ENCODE measurements around the gene HMGCR. TPM values are rescaled to one million over a fixed set of nuclear protein-coding genes. Genes with fewer than 3 reads are reported as not detected.
A peak's percentile ranks its signal among the peaks of the same experiment; 100 is the strongest.

The HMGCR gene
- polyA plus RNA-seq, 2 of the 4 experiments (the other 2 are of a cell fraction): 25.9 to 35.0 TPM

GRCh38 chr5:75365740-75366139 is 28.7 kb downstream of the HMGCR start:
- POLR2A ChIA-PET: no interaction called here
- no peak overlapping the region for H3K27ac ChIP-seq
- CTCF ChIA-PET: interaction anchor here (0.6 kb wide), 1 partner anchor 129 kb away, joined by 3 read pairs; the partner anchor contains the start of gene ANKRD31
- ATAC-seq (peak in 1 of 2 experiments; percentile 13; a peak in 2 of 6 replicates), DNase-seq (ENCODE audit: low read depth in 1 of 2, low spot score in 1 of 2) (no peak), FAIRE-seq (no peak)
- 46% methylated on average over 1 of the region's 1 CpG for WGBS (ENCODE audit: missing lambda C conversion rate)
- no peak overlapping the region for H3K4me2 ChIP-seq
- H3K4me3 ChIP-seq: no peak overlapping the region
- H3K4me1 ChIP-seq: no peaks in the 10 kb centered on the region
- TF ChIP-seq ZNF302 (CRISPR knock-in tag; IDR thresholded peaks at IDR 0.05) (no peak), SMC3 (IDR thresholded peaks at IDR 0.05) (no peak), BCL3 (IDR thresholded peaks at IDR 0.05) (no peak), EHMT2 (IDR thresholded peaks at IDR 0.05; ENCODE audit: low read depth) (no peak), JUN (IDR thresholded peaks at IDR 0.05) (no peak), NPAS2 (CRISPR knock-in tag; IDR thresholded peaks at IDR 0.05; ENCODE audit: borderline replicate concordance) (no peak), ESRRA (IDR thresholded peaks at IDR 0.05; ENCODE audit: borderline replicate concordance, low read length) (no peak)
- H3K9me3 ChIP-seq: no peaks in the 10 kb centered on the region

DNA sequence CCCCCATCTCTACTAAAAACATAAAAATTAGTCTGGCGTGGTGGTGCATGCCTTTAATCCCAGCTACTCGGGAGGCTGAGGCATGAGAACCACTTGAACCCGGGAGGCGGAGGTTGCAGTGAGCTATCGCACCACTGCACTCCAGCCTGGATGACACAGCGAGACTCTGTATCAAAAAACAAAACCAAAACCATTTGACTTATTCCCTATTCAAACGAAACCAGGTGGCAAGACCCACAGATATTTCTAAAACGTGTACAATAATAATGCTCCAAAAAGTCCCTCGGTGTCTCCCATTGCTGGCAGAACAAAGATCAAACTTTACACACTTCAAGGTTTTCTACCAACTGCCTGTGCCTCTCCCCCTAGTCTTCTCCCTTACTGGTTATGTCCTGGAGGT is 29.8 kb downstream of the HMGCR start:
- Histone ChIP-seq H3K4me1 (no peaks in the 10 kb centered on the region), H3K4me2 (no peak overlapping the region), H3K4me3 (no peak overlapping the region), H3K27ac (no peak overlapping the region), H3K9me3 (no peaks in the 10 kb centered on the region)
- ChIA-PET CTCF (no interaction called here), POLR2A (no interaction called here)
- ATAC-seq (no peak), DNase-seq (ENCODE audit: low read depth in 1 of 2, low spot score in 1 of 2) (no peak), FAIRE-seq (no peak)
- TF ChIP-seq KDM1A (IDR thresholded peaks at IDR 0.05; ENCODE audit: low read depth): no peak
- no peak for TF ChIP-seq PHF8 (IDR thresholded peaks at IDR 0.05; ENCODE audit: borderline replicate concordance, low read depth)
- no peak for TF ChIP-seq HES2 (IDR thresholded peaks at IDR 0.05)
- no peak for TF ChIP-seq CBX8 (IDR thresholded peaks at IDR 0.05)
- no peak for TF ChIP-seq TFCP2L1 (CRISPR knock-in tag; IDR thresholded peaks at IDR 0.05)
- no peak for TF ChIP-seq JUNB (IDR thresholded peaks at IDR 0.05)
- WGBS (ENCODE audit: missing lambda C conversion rate): 84% methylated on average over 9 of the region's 9 CpGs

- CTCF ChIA-PET: interaction anchor here (2.1 kb wide), 1 partner anchor 16 kb away, joined by 7 read pairs; no protein-coding TSS in a partner anchor
- no peak for ATAC-seq
- POLR2A ChIA-PET: no interaction called here
- TF ChIP-seq NPAS2 (CRISPR knock-in tag; IDR thresholded peaks at IDR 0.05; ENCODE audit: borderline replicate concordance): no peak
- TF ChIP-seq HOXB13 (CRISPR knock-in tag; IDR thresholded peaks at IDR 0.05; ENCODE audit: low read depth): no peak
- TF ChIP-seq MAX (IDR thresholded peaks at IDR 0.05): no peak
- no peak for TF ChIP-seq EHF (CRISPR knock-in tag; IDR thresholded peaks at IDR 0.05)
- no peak for TF ChIP-seq HES2 (IDR thresholded peaks at IDR 0.05)
- TF ChIP-seq ESRRA (IDR thresholded peaks at IDR 0.05; ENCODE audit: borderline replicate concordance, low read length): no peak
- TF ChIP-seq CEBPB (IDR thresholded peaks at IDR 0.05): no peak
- no peak for TF ChIP-seq SMC3 (IDR thresholded peaks at IDR 0.05)
- no peak for TF ChIP-seq BCL3 (IDR thresholded peaks at IDR 0.05)
- TF ChIP-seq, protein P1, sequence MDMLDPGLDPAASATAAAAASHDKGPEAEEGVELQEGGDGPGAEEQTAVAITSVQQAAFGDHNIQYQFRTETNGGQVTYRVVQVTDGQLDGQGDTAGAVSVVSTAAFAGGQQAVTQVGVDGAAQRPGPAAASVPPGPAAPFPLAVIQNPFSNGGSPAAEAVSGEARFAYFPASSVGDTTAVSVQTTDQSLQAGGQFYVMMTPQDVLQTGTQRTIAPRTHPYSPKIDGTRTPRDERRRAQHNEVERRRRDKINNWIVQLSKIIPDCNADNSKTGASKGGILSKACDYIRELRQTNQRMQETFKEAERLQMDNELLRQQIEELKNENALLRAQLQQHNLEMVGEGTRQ (IDR thresholded peaks at IDR 0.05): no peak
- no peak for TF ChIP-seq HDAC2 (IDR thresholded peaks at IDR 0.05)
- no peak for TF ChIP-seq TP53 (CRISPR knock-in tag; IDR thresholded peaks at IDR 0.05)
- TF ChIP-seq, protein P2, sequence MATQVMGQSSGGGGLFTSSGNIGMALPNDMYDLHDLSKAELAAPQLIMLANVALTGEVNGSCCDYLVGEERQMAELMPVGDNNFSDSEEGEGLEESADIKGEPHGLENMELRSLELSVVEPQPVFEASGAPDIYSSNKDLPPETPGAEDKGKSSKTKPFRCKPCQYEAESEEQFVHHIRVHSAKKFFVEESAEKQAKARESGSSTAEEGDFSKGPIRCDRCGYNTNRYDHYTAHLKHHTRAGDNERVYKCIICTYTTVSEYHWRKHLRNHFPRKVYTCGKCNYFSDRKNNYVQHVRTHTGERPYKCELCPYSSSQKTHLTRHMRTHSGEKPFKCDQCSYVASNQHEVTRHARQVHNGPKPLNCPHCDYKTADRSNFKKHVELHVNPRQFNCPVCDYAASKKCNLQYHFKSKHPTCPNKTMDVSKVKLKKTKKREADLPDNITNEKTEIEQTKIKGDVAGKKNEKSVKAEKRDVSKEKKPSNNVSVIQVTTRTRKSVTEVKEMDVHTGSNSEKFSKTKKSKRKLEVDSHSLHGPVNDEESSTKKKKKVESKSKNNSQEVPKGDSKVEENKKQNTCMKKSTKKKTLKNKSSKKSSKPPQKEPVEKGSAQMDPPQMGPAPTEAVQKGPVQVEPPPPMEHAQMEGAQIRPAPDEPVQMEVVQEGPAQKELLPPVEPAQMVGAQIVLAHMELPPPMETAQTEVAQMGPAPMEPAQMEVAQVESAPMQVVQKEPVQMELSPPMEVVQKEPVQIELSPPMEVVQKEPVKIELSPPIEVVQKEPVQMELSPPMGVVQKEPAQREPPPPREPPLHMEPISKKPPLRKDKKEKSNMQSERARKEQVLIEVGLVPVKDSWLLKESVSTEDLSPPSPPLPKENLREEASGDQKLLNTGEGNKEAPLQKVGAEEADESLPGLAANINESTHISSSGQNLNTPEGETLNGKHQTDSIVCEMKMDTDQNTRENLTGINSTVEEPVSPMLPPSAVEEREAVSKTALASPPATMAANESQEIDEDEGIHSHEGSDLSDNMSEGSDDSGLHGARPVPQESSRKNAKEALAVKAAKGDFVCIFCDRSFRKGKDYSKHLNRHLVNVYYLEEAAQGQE (IDR thresholded peaks at IDR 0.05): no peak
- TF ChIP-seq ZNF302 (CRISPR knock-in tag; IDR thresholded peaks at IDR 0.05): no peak
- TF ChIP-seq CTCF (IDR thresholded peaks at IDR 0.05): no peak
- no peak for TF ChIP-seq CHD2 (IDR thresholded peaks at IDR 0.05; ENCODE audit: low read length, partially characterized antibody)
- TF ChIP-seq RNF2 (IDR thresholded peaks at IDR 0.05; ENCODE audit: borderline replicate concordance, low read depth): no peak
- no peak for TF ChIP-seq KDM1A (IDR thresholded peaks at IDR 0.05; ENCODE audit: low read depth)
Measured at GRCh38 chr5:75367401-75367800, 30.4 kb downstream of the HMGCR start.

More at GRCh38 chr5:75367401-75367800, 30.4 kb downstream of the HMGCR start:
- no peak for DNase-seq (ENCODE audit: low read depth in 1 of 2, low spot score in 1 of 2)
- Histone ChIP-seq H3K27ac (no peak overlapping the region), H3K4me1 (no peaks in the 10 kb centered on the region), H3K4me3 (no peak overlapping the region), H3K9me3 (no peaks in the 10 kb centered on the region), H3K4me2 (no peak overlapping the region)
- no peak for FAIRE-seq

Data from A549 (cell line).